ENCODE results near the gene PIPOX. TPM values are rescaled to one million over a fixed set of nuclear protein-coding genes. Genes with fewer than 3 reads are reported as not detected.

Gene PIPOX
- total RNA-seq, 1 donor from 2014 or later = 4.9 TPM

- FAIRE-seq (no peak), DNase-seq (ENCODE audit: low spot score in 2 of 2) (no peak)
Observed at GRCh38 chr17:29018788-29019474, 24.0 kb upstream of the PIPOX start.

- no peak for FAIRE-seq
- no peak for DNase-seq (ENCODE audit: low spot score in 2 of 2)
Observed at GRCh38 chr17:29019475-29020181, 23.3 kb upstream of the PIPOX start.

GRCh38 chr17:29020576-29020975 is 22.4 kb upstream of the PIPOX start:
- FAIRE-seq = no peak
- no peak for DNase-seq (ENCODE audit: low spot score in 2 of 2)

GRCh38 chr17:29021226-29021625 is 21.7 kb upstream of the PIPOX start:
- no peak for DNase-seq (ENCODE audit: low spot score in 2 of 2)
- no peak for FAIRE-seq

- FAIRE-seq = no peak
Observed at GRCh38 chr17:29022074-29022473, 20.9 kb upstream of the PIPOX start.

GRCh38 chr17:29024316-29024952 is 18.5 kb upstream of the PIPOX start:
- FAIRE-seq = no peak
- no peak for DNase-seq (ENCODE audit: low spot score in 2 of 2)

More at GRCh38 chr17:29022074-29022473, 20.9 kb upstream of the PIPOX start:
- DNase-seq (ENCODE audit: low spot score in 2 of 2) = no peak

GRCh38 chr17:29031488-29031887 is 11.5 kb upstream of the PIPOX start:
- FAIRE-seq (no peak), DNase-seq (ENCODE audit: low spot score in 2 of 2) (no peak)

GRCh38 chr17:29032013-29032856 is 10.7 kb upstream of the PIPOX start:
- FAIRE-seq (no peak), DNase-seq (ENCODE audit: low spot score in 2 of 2) (no peak)

- DNase-seq (ENCODE audit: low spot score in 2 of 2) (no peak), FAIRE-seq (no peak)
Observed at GRCh38 chr17:29032857-29033197, 10.1 kb upstream of the PIPOX start.

GRCh38 chr17:29034510-29034909 is 8.4 kb upstream of the PIPOX start:
- DNase-seq (ENCODE audit: low spot score in 2 of 2) (no peak), FAIRE-seq (no peak)

- no peak for FAIRE-seq
- no peak for DNase-seq (ENCODE audit: low spot score in 2 of 2)
Observed at GRCh38 chr17:29036584-29036983, 6.4 kb upstream of the PIPOX start.

- FAIRE-seq = no peak
Observed at GRCh38 chr17:29037739-29038084, 5.2 kb upstream of the PIPOX start.

GRCh38 chr17:29038085-29038795 is 4.7 kb upstream of the PIPOX start:
- FAIRE-seq (no peak), DNase-seq (ENCODE audit: low spot score in 2 of 2) (no peak)

More at GRCh38 chr17:29037739-29038084, 5.2 kb upstream of the PIPOX start:
- DNase-seq (ENCODE audit: low spot score in 2 of 2) = no peak

GRCh38 chr17:29039764-29040598 is 3.0 kb upstream of the PIPOX start:
- no peak for DNase-seq (ENCODE audit: low spot score in 2 of 2)

GRCh38 chr17:29041091-29041490 is 1.9 kb upstream of the PIPOX start:
- no peak for DNase-seq (ENCODE audit: low spot score in 2 of 2)
- no peak for FAIRE-seq

More at GRCh38 chr17:29039764-29040598, 3.0 kb upstream of the PIPOX start:
- FAIRE-seq = no peak

GRCh38 chr17:29041571-29041970 is 1.4 kb upstream of the PIPOX start:
- FAIRE-seq = no peak
- no peak for DNase-seq (ENCODE audit: low spot score in 2 of 2)

GRCh38 chr17:29042026-29042678 is 789 bp upstream of the PIPOX start:
- FAIRE-seq = no peak
- no peak for DNase-seq (ENCODE audit: low spot score in 2 of 2)

GRCh38 chr17:29043539-29044145 is 701 bp downstream of the PIPOX start:
- DNase-seq (ENCODE audit: low spot score in 2 of 2) (no peak), FAIRE-seq (no peak)

Data from frontal cortex (tissue), 4 donors.